PFSK-1 (cell line): ENCODE data around the gene LIFR.

Experiments used
- FOXP2 ChIP-seq: optimal IDR thresholded peaks from 2 replicates; pipeline ENCODE3; 2011; ENCODE audit warnings: borderline replicate concordance, control low read depth, inconsistent platforms; ENCODE audit not compliant: insufficient read depth; ENCODE audit errors: extremely low read length, extremely low read depth
- POLR2AphosphoS5 ChIP-seq: IDR thresholded peaks from 2 replicates; pipeline ENCODE4 v1.6.1; 2012; ENCODE audit warnings: low read depth, mild to moderate bottlenecking, control low read depth, low read length, moderate library complexity
- SIN3A ChIP-seq: IDR thresholded peaks from 2 replicates; pipeline ENCODE4 v1.6.1; 2012; ENCODE audit warnings: mild to moderate bottlenecking, low read length, moderate library complexity, borderline replicate concordance; ENCODE audit not compliant: insufficient read depth
- TAF1 ChIP-seq: IDR thresholded peaks from 2 replicates; pipeline ENCODE4 v1.6.1; 2012; ENCODE audit warnings: low read length, control low read depth, borderline replicate concordance; ENCODE audit not compliant: insufficient read depth
- TF ChIP-seq, protein P1 (sequence below), 2 experiments: IDR thresholded peaks; 2 replicates each; pipeline versions ENCODE4 v1.6.1 to v1.8.0; 2011 to 2012; ENCODE audit warnings: low read depth in 2 of 2, low read length in 2 of 2, control low read depth in 1 of 2, inconsistent platforms in 1 of 2, mild to moderate bottlenecking in 1 of 2, moderate library complexity in 1 of 2; ENCODE audit not compliant: insufficient read depth in 1 of 2

The LIFR gene

DNA sequence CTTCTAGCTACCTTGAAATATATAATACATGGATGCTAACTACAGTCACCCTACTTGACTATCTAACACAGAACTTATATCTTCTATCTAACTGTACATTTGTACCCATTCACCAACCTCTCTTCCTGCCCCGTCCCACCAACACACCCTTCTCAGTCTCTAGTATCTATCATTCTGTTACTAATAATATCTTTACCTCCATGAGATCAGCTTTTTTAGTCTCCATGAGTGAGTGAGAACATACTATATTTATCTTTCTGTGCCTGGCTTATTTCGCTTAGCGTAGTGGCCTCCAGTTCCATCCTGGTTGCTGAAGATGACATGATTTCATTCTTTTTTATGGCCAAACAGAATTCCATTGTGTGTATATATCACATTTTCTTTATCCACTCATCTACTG, 37.0 kb downstream of the LIFR start:
- no peak for TF ChIP-seq POLR2AphosphoS5
- no peak for TF ChIP-seq TAF1
- no peak for TF ChIP-seq FOXP2
- TF ChIP-seq SIN3A, result no peak
- TF ChIP-seq, protein P1, sequence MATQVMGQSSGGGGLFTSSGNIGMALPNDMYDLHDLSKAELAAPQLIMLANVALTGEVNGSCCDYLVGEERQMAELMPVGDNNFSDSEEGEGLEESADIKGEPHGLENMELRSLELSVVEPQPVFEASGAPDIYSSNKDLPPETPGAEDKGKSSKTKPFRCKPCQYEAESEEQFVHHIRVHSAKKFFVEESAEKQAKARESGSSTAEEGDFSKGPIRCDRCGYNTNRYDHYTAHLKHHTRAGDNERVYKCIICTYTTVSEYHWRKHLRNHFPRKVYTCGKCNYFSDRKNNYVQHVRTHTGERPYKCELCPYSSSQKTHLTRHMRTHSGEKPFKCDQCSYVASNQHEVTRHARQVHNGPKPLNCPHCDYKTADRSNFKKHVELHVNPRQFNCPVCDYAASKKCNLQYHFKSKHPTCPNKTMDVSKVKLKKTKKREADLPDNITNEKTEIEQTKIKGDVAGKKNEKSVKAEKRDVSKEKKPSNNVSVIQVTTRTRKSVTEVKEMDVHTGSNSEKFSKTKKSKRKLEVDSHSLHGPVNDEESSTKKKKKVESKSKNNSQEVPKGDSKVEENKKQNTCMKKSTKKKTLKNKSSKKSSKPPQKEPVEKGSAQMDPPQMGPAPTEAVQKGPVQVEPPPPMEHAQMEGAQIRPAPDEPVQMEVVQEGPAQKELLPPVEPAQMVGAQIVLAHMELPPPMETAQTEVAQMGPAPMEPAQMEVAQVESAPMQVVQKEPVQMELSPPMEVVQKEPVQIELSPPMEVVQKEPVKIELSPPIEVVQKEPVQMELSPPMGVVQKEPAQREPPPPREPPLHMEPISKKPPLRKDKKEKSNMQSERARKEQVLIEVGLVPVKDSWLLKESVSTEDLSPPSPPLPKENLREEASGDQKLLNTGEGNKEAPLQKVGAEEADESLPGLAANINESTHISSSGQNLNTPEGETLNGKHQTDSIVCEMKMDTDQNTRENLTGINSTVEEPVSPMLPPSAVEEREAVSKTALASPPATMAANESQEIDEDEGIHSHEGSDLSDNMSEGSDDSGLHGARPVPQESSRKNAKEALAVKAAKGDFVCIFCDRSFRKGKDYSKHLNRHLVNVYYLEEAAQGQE (IDR thresholded peaks at IDR 0.05; ENCODE audit: insufficient read depth in 1 of 2, low read depth in 2 of 2, low read length in 2 of 2), result no peak

DNA sequence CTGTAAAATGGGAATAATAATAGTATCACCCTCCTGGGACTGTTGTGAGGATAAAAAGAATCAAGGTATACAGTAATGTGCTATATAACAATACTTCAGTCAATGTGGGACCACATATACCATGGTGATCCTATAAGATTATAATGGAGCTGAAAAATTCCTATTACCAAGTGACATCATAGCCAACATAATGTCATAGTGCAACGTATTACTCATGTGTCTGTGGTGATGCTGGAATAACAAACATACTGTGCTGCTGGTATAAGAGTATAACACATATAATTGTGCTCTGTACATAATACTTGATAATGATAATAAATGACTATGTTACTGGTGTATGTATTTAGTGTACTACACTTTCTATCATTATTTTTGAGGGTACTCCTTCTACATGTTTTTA, 38.1 kb downstream of the LIFR start:
- TF ChIP-seq SIN3A, result no peak
- no peak for TF ChIP-seq TAF1
- TF ChIP-seq, protein P1 (IDR thresholded peaks at IDR 0.05; ENCODE audit: insufficient read depth in 1 of 2, low read depth in 2 of 2, low read length in 2 of 2), result no peak
- no peak for TF ChIP-seq POLR2AphosphoS5
- TF ChIP-seq FOXP2, result no peak

DNA sequence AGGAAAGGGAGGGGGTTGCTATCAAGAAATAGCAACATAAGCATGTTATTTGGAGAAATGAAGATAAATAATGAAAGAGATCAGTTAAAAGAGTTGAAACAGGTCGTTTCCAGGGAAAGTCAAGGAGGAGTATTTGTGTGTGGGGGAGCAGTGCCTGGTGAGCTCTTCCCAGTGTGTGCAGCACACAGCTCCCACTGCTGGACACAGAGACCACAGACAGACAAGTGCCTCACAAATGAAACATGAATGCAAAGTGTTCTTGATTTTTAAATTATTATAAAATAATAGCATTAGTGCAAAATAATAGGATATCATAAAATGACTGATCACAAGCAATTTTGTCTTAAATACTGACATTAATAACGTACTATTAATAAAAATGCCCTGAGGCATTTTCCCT, 40.8 kb downstream of the LIFR start:
- TF ChIP-seq, protein P1 (IDR thresholded peaks at IDR 0.05; ENCODE audit: insufficient read depth in 1 of 2, low read depth in 2 of 2, low read length in 2 of 2), result no peak
- TF ChIP-seq SIN3A (no peak), POLR2AphosphoS5 (no peak), TAF1 (no peak), FOXP2 (no peak)

DNA sequence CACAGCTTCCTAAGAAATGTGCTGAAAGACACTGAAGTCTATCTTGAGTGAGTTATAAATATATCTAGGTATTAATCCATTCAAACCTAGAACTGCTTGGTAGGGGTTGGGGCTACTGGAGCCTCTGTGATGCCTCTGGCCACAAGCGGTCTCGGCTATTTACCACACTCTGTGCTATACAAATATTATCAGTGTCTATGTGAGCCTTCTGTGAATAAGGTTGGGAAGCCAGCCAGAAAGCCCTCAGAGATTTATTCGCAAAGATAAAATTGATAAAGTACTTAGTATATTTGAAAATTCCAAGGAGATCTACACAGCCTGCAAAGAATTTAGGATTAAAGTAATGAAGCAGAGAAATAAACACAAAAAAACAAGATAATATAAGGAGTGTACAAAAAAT, 41.4 kb downstream of the LIFR start:
- TF ChIP-seq FOXP2 (no peak), POLR2AphosphoS5 (no peak), TAF1 (no peak), SIN3A (no peak)
- TF ChIP-seq, protein P1 (IDR thresholded peaks at IDR 0.05; ENCODE audit: insufficient read depth in 1 of 2, low read depth in 2 of 2, low read length in 2 of 2), result no peak

DNA sequence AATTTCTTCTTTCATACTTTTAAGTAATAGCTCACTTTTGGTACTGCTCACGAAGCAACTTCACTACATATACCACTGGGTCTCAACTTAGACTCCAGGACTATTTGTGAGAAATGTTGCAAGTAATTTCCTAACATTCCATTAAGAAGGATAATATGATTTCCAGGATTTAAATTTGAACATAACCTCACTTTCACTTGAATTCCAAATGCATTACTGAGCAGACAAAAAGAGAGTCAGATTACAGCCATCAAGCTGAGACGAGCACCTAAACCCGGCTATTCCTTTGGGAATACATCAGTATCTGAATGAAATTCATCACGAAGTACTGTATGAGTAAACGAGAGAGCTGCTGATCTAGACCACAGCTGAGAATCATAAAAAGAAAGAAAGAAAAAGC, 47.3 kb downstream of the LIFR start:
- no peak for TF ChIP-seq TAF1
- TF ChIP-seq SIN3A, result no peak
